ENCODE data around the gene CWH43. TPM values are rescaled to one million over a fixed set of nuclear protein-coding genes. Genes with fewer than 3 reads are reported as not detected.

The CWH43 gene
- total and polyA plus RNA-seq, 2 donors (not counting 3 experiments of a cell fraction or from before 2014, with no cell fraction given): not detected

Small RNA genes within 50 kb of the gene (small RNA-seq; reads per million reads assigned to genes)
- not detected for gene AC020593.1 (ENCODE audit: insufficient read depth, insufficient read length, low read depth, low replicate concordance)

Other genes with a start within 250 kb of the CWH43 start
- 79.8 and 84.9 TPM in 2 replicates for gene FRYL, start 206.0 kb upstream of the CWH43 start, total RNA-seq
- 12.5 and 17.0 TPM in 2 replicates for gene FRYL, start 206.0 kb upstream of the CWH43 start, polyA plus RNA-seq
- gene OCIAD1, start 155.2 kb upstream of the CWH43 start, total RNA-seq: 99.9 and 101 TPM in 2 replicates
- gene OCIAD1, start 155.2 kb upstream of the CWH43 start, polyA plus RNA-seq: 54.7 and 81.7 TPM in 2 replicates
- gene OCIAD2, start 79.5 kb upstream of the CWH43 start, total RNA-seq: 99.0 and 123 TPM in 2 replicates
- 119 and 136 TPM in 2 replicates for gene OCIAD2, start 79.5 kb upstream of the CWH43 start, polyA plus RNA-seq